Neural cell (in vitro differentiated cells): Measurements from ENCODE around the gene EYA4. TPM values are rescaled to one million over a fixed set of nuclear protein-coding genes. Genes with fewer than 3 reads are reported as not detected.

Source experiments
- H2AFZ ChIP-seq: fragments of 200-600, 300-800 bp; sonication (generic), shearing (Covaris generic); 2 replicates; pipeline ENCODE4 v1.6.0; 2014; ENCODE audit warnings: low read depth, mild to moderate bottlenecking, antibody characterized with exemption, low read length, moderate library complexity
- H3F3A ChIP-seq: fragments of 200-600 bp; shearing (Covaris generic); 2 replicates; pipeline ENCODE4 v1.6.1; 2016; ENCODE audit warnings: mild to moderate bottlenecking, moderate library complexity, mixed read lengths, antibody characterized with exemption, low read length; ENCODE audit not compliant: insufficient read depth, poor library complexity, severe bottlenecking
- H3K27ac ChIP-seq: fragments of 200-600, 300-800 bp; sonication (generic), shearing (Covaris generic); 2 replicates; pipeline ENCODE4 v1.5.1; 2014; ENCODE audit warnings: mild to moderate bottlenecking, low read length, moderate library complexity
- H3K27me3 ChIP-seq: fragments of 300-800, 200-600 bp; sonication (generic), shearing (Covaris generic); 2 replicates; pipeline ENCODE4 v1.6.0; 2014; ENCODE audit warnings: mild to moderate bottlenecking, low read depth, low read length, moderate library complexity; ENCODE audit not compliant: insufficient read depth
- H3K36me3 ChIP-seq: fragments of 300-800, 200-600 bp; sonication (generic), shearing (Covaris generic); 2 replicates; pipeline ENCODE4 v1.5.1; 2014; ENCODE audit warnings: mild to moderate bottlenecking, antibody characterized with exemption, low read length, moderate library complexity; ENCODE audit not compliant: insufficient read depth
- H3K4me2 ChIP-seq: fragments of 300-800, 200-600 bp; sonication (generic), shearing (Covaris generic); 2 replicates; pipeline ENCODE4 v1.6.0; 2014; ENCODE audit warnings: mild to moderate bottlenecking, low read length
- H3K4me3 ChIP-seq: fragments of 300-800, 200-600 bp; sonication (generic), shearing (Covaris generic); 2 replicates; pipeline ENCODE4 v1.5.1; 2014; ENCODE audit warnings: mild to moderate bottlenecking, low read length, moderate library complexity
- H3K79me2 ChIP-seq: fragments of 200-600 bp; shearing (Covaris generic); replicated peaks from 2 replicates; pipeline ENCODE4 v1.6.0; 2014; ENCODE audit warnings: mild to moderate bottlenecking, low read length, moderate library complexity; ENCODE audit not compliant: insufficient read depth
- H3K9ac ChIP-seq: fragments of 300-800, 200-600 bp; sonication (generic), shearing (Covaris generic); 2 replicates; pipeline ENCODE4 v1.6.1; 2016; ENCODE audit warnings: mild to moderate bottlenecking, low read length, mixed read lengths
- H3K9me2 ChIP-seq: fragments of 200-600 bp; shearing (Covaris generic); 2 replicates; pipeline ENCODE4 v1.6.1; 2016; ENCODE audit warnings: mild to moderate bottlenecking, low read length, mixed read lengths; ENCODE audit not compliant: insufficient read depth
- H3K9me3 ChIP-seq: fragments of 200-600, 300-800 bp; sonication (generic), shearing (Covaris generic); 2 replicates; pipeline ENCODE4 v1.6.1; 2016; ENCODE audit warnings: mild to moderate bottlenecking, mixed run types, low read length, moderate library complexity, mixed read lengths
- H4K20me1 ChIP-seq: fragments of 200-600 bp; shearing (Covaris generic); 2 replicates; pipeline ENCODE4 v1.6.1; 2016; ENCODE audit warnings: mild to moderate bottlenecking, mixed run types; ENCODE audit not compliant: insufficient read depth
- CTCF ChIP-seq: fragments of 450-650 bp; IDR thresholded peaks from 2 replicates; pipeline ENCODE4 v1.5.1; 2014; ENCODE audit warnings: antibody characterized with exemption, mild to moderate bottlenecking, moderate library complexity; ENCODE audit not compliant: poor library complexity, severe bottlenecking
- EP300 ChIP-seq: fragments of 450-650 bp; conservative IDR thresholded peaks from 2 replicates; pipeline ENCODE4 v1.6.1; 2014; ENCODE audit warnings: antibody characterized with exemption, mild to moderate bottlenecking, moderate library complexity; ENCODE audit not compliant: poor library complexity, severe bottlenecking
- EZH2 ChIP-seq: fragments of 200-600, 300-800 bp; shearing (Covaris generic), sonication (generic); IDR thresholded peaks from 2 replicates; pipeline ENCODE4 v1.6.1; 2014; ENCODE audit warnings: antibody characterized with exemption, low read length, borderline replicate concordance, mild to moderate bottlenecking; ENCODE audit not compliant: insufficient read depth, poor library complexity, severe bottlenecking
- MXI1 ChIP-seq: fragments of 450-650 bp; conservative IDR thresholded peaks from 2 replicates; pipeline ENCODE4 v1.6.1; 2014; ENCODE audit warnings: antibody characterized with exemption, mild to moderate bottlenecking; ENCODE audit not compliant: poor library complexity, severe bottlenecking
- POLR2AphosphoS5 ChIP-seq: IDR thresholded peaks from 2 replicates; pipeline ENCODE4 v1.6.1; 2012
- RAD21 ChIP-seq: fragments of 450-650 bp; conservative IDR thresholded peaks from 2 replicates; pipeline ENCODE4 v1.6.1; 2014; ENCODE audit warnings: antibody characterized with exemption, mild to moderate bottlenecking, moderate library complexity
- REST ChIP-seq: IDR thresholded peaks from 2 replicates; pipeline ENCODE4 v1.6.1; 2012; ENCODE audit warnings: borderline replicate concordance
- SMC3 ChIP-seq: fragments of 450-650 bp; conservative IDR thresholded peaks from 2 replicates; pipeline ENCODE4 v1.6.1; 2014; ENCODE audit warnings: antibody characterized with exemption, mild to moderate bottlenecking, moderate library complexity; ENCODE audit not compliant: poor library complexity
- TAF1 ChIP-seq: IDR thresholded peaks from 2 replicates; pipeline ENCODE4 v1.6.1; 2012; ENCODE audit warnings: low read depth
- polyA plus RNA-seq: library from polyadenylated mRNA; depleted of rRNA; stranded (reverse); fragments of >200 nt; gene quantifications from 2 replicates; pipeline ENCODE4 v1.2.3, GENCODE V29; 2014

EYA4 gene
- polyA plus RNA-seq, 1 donor from 2014 or later = 2.6 TPM

GRCh38 chr6:133286765-133287164 lies 45.6 kb downstream of the EYA4 start:
- Histone ChIP-seq H3F3A (no peaks in the 10 kb centered on the region), H3K27ac (no peak overlapping the region), H3K9me2 (no peaks in the 10 kb centered on the region), H3K27me3 (no peaks in the 10 kb centered on the region), H3K4me2 (no peak overlapping the region), H3K4me3 (no peak overlapping the region), H3K9me3 (no peaks in the 10 kb centered on the region), H4K20me1 (no peaks in the 10 kb centered on the region), H3K36me3 (no peaks in the 10 kb centered on the region), H3K79me2 (no peaks in the 10 kb centered on the region), H3K9ac (no peak overlapping the region), H2AFZ (no peak overlapping the region)
- TF ChIP-seq EZH2 = no peak
- peak; percentile 40 for TF ChIP-seq CTCF
- TF ChIP-seq SMC3 = peak; percentile 20

GRCh38 chr6:133288662-133289061 lies 47.5 kb downstream of the EYA4 start:
- no peaks in the 10 kb centered on the region for H3K36me3 ChIP-seq

More at GRCh38 chr6:133288662-133289061, 47.5 kb downstream of the EYA4 start:
- H3K4me2 ChIP-seq = no peak overlapping the region
- H3K27ac ChIP-seq = no peak overlapping the region
- H3K9ac ChIP-seq = no peak overlapping the region
- no peaks in the 10 kb centered on the region for H3K9me3 ChIP-seq
- no peaks in the 10 kb centered on the region for H3K27me3 ChIP-seq
- no peak overlapping the region for H3K4me3 ChIP-seq
- no peak for TF ChIP-seq REST
- TF ChIP-seq CTCF = no peak
- TF ChIP-seq RAD21 = no peak
- no peak for TF ChIP-seq EP300
- no peak for TF ChIP-seq MXI1
- TF ChIP-seq EZH2 = no peak
- TF ChIP-seq SMC3 = no peak
- no peak for TF ChIP-seq TAF1
- no peak for TF ChIP-seq POLR2AphosphoS5
- H4K20me1 ChIP-seq = no peaks in the 10 kb centered on the region
- no peak overlapping the region for H2AFZ ChIP-seq
- H3F3A ChIP-seq = no peaks in the 10 kb centered on the region
- H3K9me2 ChIP-seq = no peaks in the 10 kb centered on the region
- H3K79me2 ChIP-seq = no peaks in the 10 kb centered on the region
